K562 (cell line): ENCODE measurements around the gene ANO1. TPM values are rescaled to one million over a fixed set of nuclear protein-coding genes. Genes with fewer than 3 reads are reported as not detected.

Source experiments
- ARID4B ChIP-seq: sonication (generic); formaldehyde crosslinking; IDR thresholded peaks from 2 replicates; pipeline ENCODE4 v1.8.0; 2022; ENCODE audit warnings: mild to moderate bottlenecking, missing genetic modification reagents
- ELF1 ChIP-seq: fragments of 200-800 bp; sonication (Bioruptor generic); IDR thresholded peaks from 2 replicates; pipeline ENCODE4 v1.6.1; 2016; ENCODE audit warnings: missing genetic modification characterization, missing compliant biosample characterization
- EWSR1 ChIP-seq: fragments of 450-650 bp; IDR thresholded peaks from 2 replicates; pipeline ENCODE4 v1.6.1; 2018; ENCODE audit warnings: borderline replicate concordance, mild to moderate bottlenecking, low read depth, moderate library complexity; ENCODE audit not compliant: partially characterized antibody
- RCOR1 ChIP-seq, 2 experiments: IDR thresholded peaks; 2 replicates each; pipeline ENCODE4 v1.6.1; 2012; ENCODE audit warnings: low read depth in 2 of 2, low read length in 2 of 2, borderline replicate concordance in 1 of 2, improper control_type of control experiment in 1 of 2
- polyA plus RNA-seq, 8 experiments: library from polyadenylated mRNA; depleted of rRNA in 4 of 8; stranded (reverse) in 5 of 8; unstranded in 3 of 8; fragments of >200 nt; fragmentation: Nextera tagmentation in 2 of 8; fragmentation: Illumina TruSeq in 1 of 8; extraction: Ambion mirVana in 2 of 8; extraction: Trizol in 1 of 8; gene quantifications; 2 replicates each; pipeline versions ENCODE4 v1.2.1 to v1.2.3, GENCODE V29; 2011 to 2014; ENCODE audit warnings: inconsistent platforms in 1 of 8, missing spikeins in 1 of 8
- total RNA-seq, 7 experiments: library from RNA; depleted of rRNA in 6 of 7; stranded (reverse); fragments of >200 nt in 6 of 7; fragmentation: Illumina TruSeq in 2 of 7; extraction: Trizol in 2 of 7; gene quantifications; 2 replicates each; pipeline versions ENCODE4 v1.2.1 to v1.2.3, GENCODE V29; 2011 to 2021; ENCODE audit warnings: low replicate concordance in 1 of 7
- TF ChIP-seq, protein P1 (sequence below): sonication (generic); formaldehyde crosslinking; IDR thresholded peaks from 2 replicates; pipeline ENCODE4 v1.8.0; 2022; ENCODE audit warnings: mild to moderate bottlenecking, missing genetic modification reagents
- TF ChIP-seq, protein P2 (sequence below): sonication (generic); IDR thresholded peaks from 2 replicates; pipeline ENCODE4 v1.6.1; 2016

The ANO1 gene
- total and polyA plus RNA-seq, 9 of the 15 experiments (the other 6 are each of a cell fraction or from before 2014, with no cell fraction given), result not detected

DNA sequence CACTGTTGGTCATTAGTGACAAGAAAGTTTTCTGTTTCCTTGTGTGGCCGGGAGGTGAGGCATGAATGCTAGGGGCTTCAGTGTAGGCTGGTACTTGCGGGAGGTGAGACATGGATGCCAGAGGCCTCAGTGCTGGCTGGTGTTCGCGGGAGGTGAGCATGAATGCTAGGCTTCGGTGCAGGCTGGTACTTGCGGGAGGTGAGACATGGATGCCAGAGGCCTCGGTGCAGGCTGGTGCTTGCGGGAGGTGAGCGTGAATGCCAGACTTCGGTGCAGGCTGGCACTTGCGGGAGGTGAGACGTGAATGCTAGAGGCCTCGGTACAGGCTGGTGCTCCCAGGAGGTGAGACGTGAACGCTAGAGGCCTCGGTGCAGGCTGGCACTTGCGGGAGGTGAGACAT lies 48.4 kb downstream of the ANO1 start (continued):
- no peak for TF ChIP-seq ELF1
- no peak for TF ChIP-seq ARID4B (CRISPR knock-in tag)
- TF ChIP-seq RCOR1 (IDR thresholded peaks at IDR 0.05; ENCODE audit: borderline replicate concordance in 1 of 2, low read depth in 2 of 2, low read length in 2 of 2), result no peak
- TF ChIP-seq, protein P1, sequence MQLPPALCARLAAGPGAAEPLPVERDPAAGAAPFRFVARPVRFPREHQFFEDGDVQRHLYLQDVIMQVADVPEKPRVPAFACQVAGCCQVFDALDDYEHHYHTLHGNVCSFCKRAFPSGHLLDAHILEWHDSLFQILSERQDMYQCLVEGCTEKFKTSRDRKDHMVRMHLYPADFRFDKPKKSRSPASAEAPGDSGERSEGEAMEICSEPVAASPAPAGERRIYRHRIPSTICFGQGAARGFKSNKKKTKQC, result no peak
- no peak for TF ChIP-seq EWSR1
- TF ChIP-seq, protein P2, sequence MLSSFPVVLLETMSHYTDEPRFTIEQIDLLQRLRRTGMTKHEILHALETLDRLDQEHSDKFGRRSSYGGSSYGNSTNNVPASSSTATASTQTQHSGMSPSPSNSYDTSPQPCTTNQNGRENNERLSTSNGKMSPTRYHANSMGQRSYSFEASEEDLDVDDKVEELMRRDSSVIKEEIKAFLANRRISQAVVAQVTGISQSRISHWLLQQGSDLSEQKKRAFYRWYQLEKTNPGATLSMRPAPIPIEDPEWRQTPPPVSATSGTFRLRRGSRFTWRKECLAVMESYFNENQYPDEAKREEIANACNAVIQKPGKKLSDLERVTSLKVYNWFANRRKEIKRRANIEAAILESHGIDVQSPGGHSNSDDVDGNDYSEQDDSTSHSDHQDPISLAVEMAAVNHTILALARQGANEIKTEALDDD, result no peak
